ENCODE results near the gene UPP2. TPM values are rescaled to one million over a fixed set of nuclear protein-coding genes. Genes with fewer than 3 reads are reported as not detected.

The UPP2 gene
- total and polyA plus RNA-seq, 2 of the 13 experiments (the other 11 are each of a cell fraction or from before 2014, with no cell fraction given): 0.07 to 0.28 TPM

DNA sequence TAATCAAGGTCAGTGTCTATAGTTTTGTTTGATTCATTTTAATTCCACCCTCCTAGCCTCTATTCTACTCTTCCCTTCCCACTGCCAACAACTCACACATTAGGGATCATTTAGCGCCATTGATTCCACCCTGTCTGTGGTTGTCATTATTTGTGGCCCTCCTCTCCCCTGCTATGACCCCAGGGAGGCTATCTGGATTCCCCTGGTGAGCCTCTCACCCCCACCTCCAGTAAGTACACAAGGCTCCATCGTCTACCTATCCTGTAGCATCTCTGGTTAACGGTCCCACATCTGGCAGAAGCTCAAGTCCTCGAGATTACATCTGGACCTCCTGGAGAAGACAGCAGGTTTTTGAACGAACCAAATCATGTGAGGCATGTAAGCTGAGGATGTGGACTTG, 27.4 kb downstream of the UPP2 start (continued):
- TF ChIP-seq CSRNP1 (CRISPR knock-in tag; IDR thresholded peaks at IDR 0.05): no peak
- TF ChIP-seq ZNF773 (CRISPR knock-in tag; IDR thresholded peaks at IDR 0.05; ENCODE audit: borderline replicate concordance): no peak
- TF ChIP-seq, protein P1, sequence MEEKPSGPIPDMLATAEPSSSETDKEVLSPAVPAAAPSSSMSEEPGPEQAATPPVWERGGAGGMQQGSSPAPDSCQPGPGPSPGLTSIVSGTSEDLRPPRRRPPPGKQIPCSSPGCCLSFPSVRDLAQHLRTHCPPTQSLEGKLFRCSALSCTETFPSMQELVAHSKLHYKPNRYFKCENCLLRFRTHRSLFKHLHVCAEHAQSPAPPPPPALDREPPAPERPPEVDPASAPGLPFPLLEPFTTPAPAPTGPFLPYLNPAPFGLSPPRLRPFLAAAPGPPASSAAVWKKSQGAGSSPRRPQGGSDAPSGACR (CRISPR knock-in tag; IDR thresholded peaks at IDR 0.05): no peak
- no peak for TF ChIP-seq ZBTB25 (CRISPR knock-in tag; IDR thresholded peaks at IDR 0.05)
- TF ChIP-seq TARDBP (CRISPR knock-in tag; IDR thresholded peaks at IDR 0.05): no peak
- no peak for TF ChIP-seq ZNF790 (CRISPR knock-in tag; IDR thresholded peaks at IDR 0.05; ENCODE audit: borderline replicate concordance)
- TF ChIP-seq ARNT (IDR thresholded peaks at IDR 0.05): no peak
- TF ChIP-seq NFRKB (IDR thresholded peaks at IDR 0.05): no peak
- no peak for TF ChIP-seq ZNF891 (CRISPR knock-in tag; IDR thresholded peaks at IDR 0.05)
- TF ChIP-seq, protein P2, sequence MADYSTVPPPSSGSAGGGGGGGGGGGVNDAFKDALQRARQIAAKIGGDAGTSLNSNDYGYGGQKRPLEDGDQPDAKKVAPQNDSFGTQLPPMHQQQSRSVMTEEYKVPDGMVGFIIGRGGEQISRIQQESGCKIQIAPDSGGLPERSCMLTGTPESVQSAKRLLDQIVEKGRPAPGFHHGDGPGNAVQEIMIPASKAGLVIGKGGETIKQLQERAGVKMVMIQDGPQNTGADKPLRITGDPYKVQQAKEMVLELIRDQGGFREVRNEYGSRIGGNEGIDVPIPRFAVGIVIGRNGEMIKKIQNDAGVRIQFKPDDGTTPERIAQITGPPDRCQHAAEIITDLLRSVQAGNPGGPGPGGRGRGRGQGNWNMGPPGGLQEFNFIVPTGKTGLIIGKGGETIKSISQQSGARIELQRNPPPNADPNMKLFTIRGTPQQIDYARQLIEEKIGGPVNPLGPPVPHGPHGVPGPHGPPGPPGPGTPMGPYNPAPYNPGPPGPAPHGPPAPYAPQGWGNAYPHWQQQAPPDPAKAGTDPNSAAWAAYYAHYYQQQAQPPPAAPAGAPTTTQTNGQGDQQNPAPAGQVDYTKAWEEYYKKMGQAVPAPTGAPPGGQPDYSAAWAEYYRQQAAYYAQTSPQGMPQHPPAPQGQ (CRISPR knock-in tag; IDR thresholded peaks at IDR 0.05; ENCODE audit: borderline replicate concordance): peak; percentile 78; the same call in 1 of the 2 replicates
- no peak for TF ChIP-seq GTF3A (CRISPR knock-in tag; conservative IDR thresholded peaks at IDR 0.05)
- TF ChIP-seq SP2 (CRISPR knock-in tag; IDR thresholded peaks at IDR 0.05): no peak
- no peak for TF ChIP-seq JUND (CRISPR knock-in tag; IDR thresholded peaks at IDR 0.05)
